Ovary (tissue), 9 donors: ENCODE data around the gene TMEM185B. TPM values are rescaled to one million over a fixed set of nuclear protein-coding genes. Genes with fewer than 3 reads are reported as not detected.

Experiments
- DNase-seq, 5 donors: peaks; one replicate each; pipeline ENCODE4 v3.0.0-alpha.2; 2019 to 2020
- H3K27ac ChIP-seq, 2 donors: fragments of 200-600 bp; one replicate each; pipeline versions ENCODE4 v1.5.1 to v1.8.0; 2019 to 2022
- H3K27me3 ChIP-seq: fragments of 200-600 bp; one replicate; pipeline ENCODE4 v1.8.0; 2022
- H3K36me3 ChIP-seq: fragments of 200-600 bp; sonication (generic); one replicate; pipeline ENCODE4 v1.5.1; 2019
- H3K4me1 ChIP-seq: one replicate; pipeline ENCODE4 v1.8.1; 2013; ENCODE audit warnings: mild to moderate bottlenecking, moderate library complexity; ENCODE audit not compliant: insufficient read depth
- H3K4me3 ChIP-seq: fragments of 200-600 bp; sonication (generic); one replicate; pipeline ENCODE4 v1.5.1; 2017
- H3K9me3 ChIP-seq, 2 donors: fragments of 200-600 bp in 1 of 2; sonication (generic) in 1 of 2; one replicate each; pipeline versions ENCODE4 v1.5.1 to v1.8.1; 2013 to 2019; ENCODE audit warnings: mild to moderate bottlenecking in 1 of 2, moderate library complexity in 1 of 2
- EP300 ChIP-seq: sonication (generic); formaldehyde crosslinking; IDR thresholded peaks from one replicate; pipeline ENCODE4 v1.6.1; 2017; ENCODE audit warnings: antibody characterized with exemption
- POLR2A ChIP-seq: fragments of 450-650 bp; IDR thresholded peaks from one replicate; pipeline ENCODE4 v1.6.1; 2017; ENCODE audit warnings: antibody characterized with exemption, mild to moderate bottlenecking, moderate library complexity
- WGBS, 3 donors: extraction: QIAGEN DNeasy Blood & Tissue Kit in 1 of 3; methylation state at CpG; one replicate each; pipeline versions ENCODE4 v1.1.5 to v1.1.7; 2013 to 2017; 5-methylcytosine and 5-hydroxymethylcytosine counted together
- intact Hi-C, 4 donors: fragments of 100-400 bp; cut with DNase I; formaldehyde crosslinking; loops; one replicate each; pipeline versions ENCODE4 v1.11.0 to v1.15.1; 2022 to 2023
- polyA plus RNA-seq, 2 donors: library from polyadenylated mRNA; stranded (reverse); fragments of 200-250 nt in 1 of 2; fragments of 350-450 nt in 1 of 2; fragmentation: Illumina TruSeq in 1 of 2; extraction: RNeasy Lipid Tissue Mini Kit (QIAGEN cat#74804) in 1 of 2; gene quantifications; one replicate each; pipeline ENCODE4 v1.2.3, GENCODE V29; 2013 to 2014
- total RNA-seq, 7 donors: library from RNA; depleted of rRNA in 2 of 7; stranded (reverse); fragments of >200 nt in 2 of 7; fragmentation: NEBNext Ultra II Directional in 3 of 7; extraction: Animal tissue kit (Norgen Biotek cat#: 25700) in 3 of 7; gene quantifications; one replicate each; pipeline versions ENCODE4 v1.1.0 to v1.2.4, GENCODE V29; 2016 to 2023
- TF ChIP-seq, protein P1 (sequence below), 3 donors: fragments of 450-650 bp in 2 of 3; fragments of 200-600 bp in 1 of 3; IDR thresholded peaks; one replicate each; pipeline versions ENCODE4 v1.5.1 to v1.8.0; 2016 to 2022; ENCODE audit warnings: antibody characterized with exemption in 3 of 3, mild to moderate bottlenecking in 1 of 3
- donor health status: DM: no; HTN: no; CAD: no; lungs with moderate emphysema.
- donor health status: DM: no; HTN: no; CAD: no.
- donor health status: Bipolar disorder and iron deficiency.
- donor health status: DM: yes; HTN: yes; CAD: no.
- donor health status: DM: no; HTN: no; CAD: no.
- donor health status: DM: yes; HTN: yes; CAD: no.

TMEM185B gene
- total and polyA plus RNA-seq, 9 donors: 6.4 to 26.0 (median 14.5) TPM

DNA sequence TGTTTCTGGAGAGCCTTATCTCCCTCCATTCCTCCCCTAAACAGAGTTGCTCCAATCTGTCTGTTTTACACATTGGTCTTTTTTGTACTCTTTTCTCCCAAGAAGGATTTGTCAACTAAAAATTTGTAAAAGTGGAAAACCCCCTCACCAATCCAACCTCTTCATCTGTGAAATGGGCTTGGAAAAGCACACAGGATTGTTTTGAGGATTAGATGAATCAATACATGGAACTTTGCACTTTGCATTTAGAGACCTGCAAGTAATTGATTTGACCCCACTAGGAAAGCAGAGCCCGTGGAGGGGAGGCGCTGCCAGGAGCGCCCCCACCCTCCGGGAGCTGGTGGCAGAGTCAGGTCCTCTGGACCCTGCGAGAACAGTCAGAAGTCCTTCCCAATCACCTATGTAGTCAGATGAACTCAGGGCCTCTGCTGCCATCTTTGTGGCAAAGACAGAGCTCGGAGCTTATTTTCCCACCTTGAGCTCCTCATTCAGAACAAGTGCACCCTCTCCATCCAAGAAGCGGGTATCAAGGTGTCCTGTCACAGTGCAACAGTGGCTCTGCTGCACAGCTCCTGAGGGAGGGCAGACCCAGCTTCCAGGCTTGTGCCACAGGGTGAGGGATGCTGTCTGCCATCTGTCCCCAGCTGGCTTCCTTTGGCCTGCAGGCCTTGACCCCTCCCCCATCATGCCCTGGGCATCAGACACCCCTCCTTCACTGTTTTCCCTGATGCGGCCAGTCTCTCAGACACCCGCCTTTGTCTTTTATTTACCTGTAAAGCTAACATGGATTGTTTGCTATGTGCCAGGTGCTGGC, 1.7 kb upstream of the TMEM185B start:
- Histone ChIP-seq H3K27me3 (no peaks in the 10 kb centered on the region), H3K36me3 (no peaks in the 10 kb centered on the region), H3K27ac (no peak overlapping the region), H3K4me1 (peaks cover 6% of the 10 kb centered on the region), H3K9me3 (no peaks in the 10 kb centered on the region), H3K4me3 (no peak overlapping the region)
- peak in 1 of 5 donors; percentile 22 for DNase-seq
- intact Hi-C loops: loop anchor here in 1 of 4 donors (1.0 kb wide), 1 partner anchor 27 kb away; the partner anchor contains the start of gene RALB
- TF ChIP-seq EP300: no peak
- TF ChIP-seq, protein P1, sequence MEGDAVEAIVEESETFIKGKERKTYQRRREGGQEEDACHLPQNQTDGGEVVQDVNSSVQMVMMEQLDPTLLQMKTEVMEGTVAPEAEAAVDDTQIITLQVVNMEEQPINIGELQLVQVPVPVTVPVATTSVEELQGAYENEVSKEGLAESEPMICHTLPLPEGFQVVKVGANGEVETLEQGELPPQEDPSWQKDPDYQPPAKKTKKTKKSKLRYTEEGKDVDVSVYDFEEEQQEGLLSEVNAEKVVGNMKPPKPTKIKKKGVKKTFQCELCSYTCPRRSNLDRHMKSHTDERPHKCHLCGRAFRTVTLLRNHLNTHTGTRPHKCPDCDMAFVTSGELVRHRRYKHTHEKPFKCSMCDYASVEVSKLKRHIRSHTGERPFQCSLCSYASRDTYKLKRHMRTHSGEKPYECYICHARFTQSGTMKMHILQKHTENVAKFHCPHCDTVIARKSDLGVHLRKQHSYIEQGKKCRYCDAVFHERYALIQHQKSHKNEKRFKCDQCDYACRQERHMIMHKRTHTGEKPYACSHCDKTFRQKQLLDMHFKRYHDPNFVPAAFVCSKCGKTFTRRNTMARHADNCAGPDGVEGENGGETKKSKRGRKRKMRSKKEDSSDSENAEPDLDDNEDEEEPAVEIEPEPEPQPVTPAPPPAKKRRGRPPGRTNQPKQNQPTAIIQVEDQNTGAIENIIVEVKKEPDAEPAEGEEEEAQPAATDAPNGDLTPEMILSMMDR (IDR thresholded peaks at IDR 0.05): no peak
- no peak for TF ChIP-seq POLR2A
- 92 to 95% (median 94%) methylated on average over 9 of the region's 9 CpGs for WGBS, 3 donors

DNA sequence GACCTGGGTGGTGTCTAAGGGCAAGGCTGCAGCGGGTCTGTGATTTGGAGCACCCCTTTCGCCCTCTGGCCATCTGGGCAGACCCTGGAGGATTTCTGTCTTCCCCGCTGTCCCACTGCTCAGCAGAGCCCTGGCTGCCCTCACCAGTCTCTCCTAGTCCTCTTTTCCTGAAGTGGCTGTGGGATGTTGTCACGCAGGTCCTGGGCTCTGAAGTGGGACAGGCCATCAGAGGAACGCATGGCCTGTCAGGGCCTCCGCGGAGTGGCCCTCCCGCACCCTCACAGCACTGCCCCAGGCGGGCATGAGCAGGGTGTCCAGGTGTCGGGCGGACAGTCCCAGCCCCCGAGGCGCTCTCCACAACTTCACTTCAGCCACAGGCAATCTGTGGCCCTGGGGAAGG, 1.1 kb upstream of the TMEM185B start:
- 87 to 97% (median 92%) methylated on average over 13 of the region's 13 CpGs for WGBS, 3 donors
- peak in 1 of 5 donors; percentile 36 for DNase-seq
- TF ChIP-seq POLR2A (no peak), EP300 (no peak)
- TF ChIP-seq, protein P1 (IDR thresholded peaks at IDR 0.05): no peak
- Histone ChIP-seq H3K36me3 (no peaks in the 10 kb centered on the region), H3K4me3 (no peak overlapping the region), H3K9me3 (no peaks in the 10 kb centered on the region), H3K4me1 (peaks cover 6% of the 10 kb centered on the region), H3K27me3 (no peaks in the 10 kb centered on the region), H3K27ac (no peak overlapping the region)
- intact Hi-C loops: loop anchor here in 1 of 4 donors (1.0 kb wide), 1 partner anchor 28 kb away; the partner anchor contains the start of gene RALB

DNA sequence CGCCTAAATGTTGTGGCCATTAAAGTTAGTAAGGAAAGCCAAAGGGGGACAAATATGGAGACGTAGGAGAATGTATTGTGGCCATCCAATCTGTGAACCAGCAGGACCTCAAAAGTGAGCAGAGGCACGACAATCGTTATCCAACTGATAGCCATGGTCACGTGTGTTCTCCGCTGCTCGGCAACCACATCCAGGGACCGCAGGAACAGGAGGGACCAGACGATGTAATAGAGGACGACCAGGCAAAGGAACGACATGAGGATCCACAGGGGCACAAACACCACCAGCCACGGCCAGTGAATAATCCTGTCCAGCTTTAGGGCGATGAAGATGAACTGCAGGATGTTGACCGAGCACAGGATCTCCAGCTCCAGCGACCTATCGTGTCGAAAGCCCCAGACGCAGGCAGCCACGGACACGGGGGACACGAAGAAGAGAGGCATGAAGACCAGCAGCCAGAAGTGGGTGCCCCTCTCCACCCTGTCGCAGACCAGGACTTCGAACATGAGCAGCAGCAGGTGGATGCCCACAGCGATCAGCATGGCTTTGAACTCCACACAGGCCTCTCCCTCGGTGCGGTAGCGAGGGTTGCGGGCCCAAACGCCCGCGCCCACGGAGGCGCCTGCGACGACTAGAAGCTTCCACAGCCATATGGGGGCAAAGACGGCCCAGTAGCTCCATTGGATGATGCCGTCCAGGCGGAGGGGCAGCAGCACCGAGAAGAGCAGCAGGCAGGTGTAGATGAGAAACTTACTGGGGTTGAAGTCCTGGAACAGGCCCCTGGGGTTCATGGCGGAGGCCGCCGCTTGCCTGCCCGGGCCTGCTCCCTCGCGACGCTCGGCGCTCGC, 790 bp downstream of the TMEM185B start:
- peak overlapping the region; percentile 39 for H3K4me3 ChIP-seq
- H3K4me1 ChIP-seq: peaks cover 6% of the 10 kb centered on the region
- no peaks in the 10 kb centered on the region for H3K36me3 ChIP-seq
- peak overlapping the region; percentile 72 to 92 for H3K27ac ChIP-seq
- intact Hi-C loops: no loop called here
- no peaks in the 10 kb centered on the region for H3K27me3 ChIP-seq
- no peaks in the 10 kb centered on the region for H3K9me3 ChIP-seq
- TF ChIP-seq EP300: no peak
- TF ChIP-seq POLR2A: no peak
- TF ChIP-seq, protein P1 (IDR thresholded peaks at IDR 0.05): no peak
- WGBS, 3 donors: 75 to 88% (median 78%) methylated on average over 41 to 49 of the region's 49 CpGs
- DNase-seq: peak in 1 of 5 donors; percentile 53

DNA sequence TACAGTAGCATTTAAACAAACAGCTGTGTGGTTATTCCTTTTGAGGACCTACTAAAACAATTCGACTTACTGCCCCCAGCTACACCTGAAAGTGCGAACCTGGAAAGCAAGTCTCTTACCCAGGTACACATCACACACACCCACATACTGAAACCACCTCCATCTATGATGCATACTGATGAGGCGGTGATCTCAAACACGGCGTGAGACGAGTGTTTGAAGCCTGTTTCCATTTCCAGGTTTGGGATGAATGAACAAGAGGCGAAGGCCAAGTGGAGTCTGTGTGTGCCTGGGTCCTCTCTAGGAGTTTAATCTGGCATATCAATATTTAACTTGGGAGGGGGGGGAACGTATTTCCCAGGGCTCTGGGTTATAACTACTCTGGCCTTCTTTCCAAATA, 1.6 kb downstream of the TMEM185B start:
- no peak for DNase-seq
- WGBS, 3 donors: 94 to 98% (median 96%) methylated on average over 8 of the region's 8 CpGs
- H3K27me3 ChIP-seq: no peaks in the 10 kb centered on the region
- no peak overlapping the region for H3K4me3 ChIP-seq
- no peak overlapping the region for H3K27ac ChIP-seq
- H3K4me1 ChIP-seq: peaks cover 6% of the 10 kb centered on the region
- TF ChIP-seq EP300: no peak
- H3K9me3 ChIP-seq: no peaks in the 10 kb centered on the region
- H3K36me3 ChIP-seq: no peaks in the 10 kb centered on the region
- intact Hi-C loops: no loop called here
